PFSK-1 (cell line): ENCODE measurements around the gene TCP11L2.

Experiments
- FOXP2 ChIP-seq: optimal IDR thresholded peaks from 2 replicates; pipeline ENCODE3; 2011; ENCODE audit warnings: borderline replicate concordance, control low read depth, inconsistent platforms; ENCODE audit not compliant: insufficient read depth; ENCODE audit errors: extremely low read length, extremely low read depth
- POLR2AphosphoS5 ChIP-seq: IDR thresholded peaks from 2 replicates; pipeline ENCODE4 v1.6.1; 2012; ENCODE audit warnings: low read depth, mild to moderate bottlenecking, control low read depth, low read length, moderate library complexity
- SIN3A ChIP-seq: IDR thresholded peaks from 2 replicates; pipeline ENCODE4 v1.6.1; 2012; ENCODE audit warnings: mild to moderate bottlenecking, low read length, moderate library complexity, borderline replicate concordance; ENCODE audit not compliant: insufficient read depth
- TAF1 ChIP-seq: IDR thresholded peaks from 2 replicates; pipeline ENCODE4 v1.6.1; 2012; ENCODE audit warnings: low read length, control low read depth, borderline replicate concordance; ENCODE audit not compliant: insufficient read depth
- TF ChIP-seq, protein P1 (sequence below), 2 experiments: IDR thresholded peaks; 2 replicates each; pipeline versions ENCODE4 v1.6.1 to v1.8.0; 2011 to 2012; ENCODE audit warnings: low read depth in 2 of 2, low read length in 2 of 2, control low read depth in 1 of 2, inconsistent platforms in 1 of 2, mild to moderate bottlenecking in 1 of 2, moderate library complexity in 1 of 2; ENCODE audit not compliant: insufficient read depth in 1 of 2

DNA sequence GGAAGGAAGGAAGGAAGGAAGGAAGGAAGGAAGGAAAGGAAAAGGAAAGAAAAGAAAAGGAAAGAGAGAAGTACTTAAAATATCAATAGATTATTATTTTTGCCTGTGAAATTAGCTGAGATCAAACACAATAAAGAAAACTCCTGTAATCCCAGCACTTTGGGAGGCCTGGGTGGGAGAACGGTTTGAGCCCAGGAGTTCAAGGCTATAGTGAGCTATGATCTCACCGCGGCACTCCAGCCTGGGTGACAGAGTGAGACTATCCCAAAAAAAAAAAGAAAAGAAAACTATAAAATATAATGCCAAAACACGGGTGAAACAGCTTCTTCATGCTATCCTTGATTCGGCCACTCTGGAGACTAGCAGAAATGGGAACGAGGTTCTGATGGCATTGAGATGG, 28.5 kb upstream of the TCP11L2 start:
- TF ChIP-seq SIN3A (no peak), POLR2AphosphoS5 (no peak), TAF1 (no peak), FOXP2 (no peak)
- TF ChIP-seq, protein P1, sequence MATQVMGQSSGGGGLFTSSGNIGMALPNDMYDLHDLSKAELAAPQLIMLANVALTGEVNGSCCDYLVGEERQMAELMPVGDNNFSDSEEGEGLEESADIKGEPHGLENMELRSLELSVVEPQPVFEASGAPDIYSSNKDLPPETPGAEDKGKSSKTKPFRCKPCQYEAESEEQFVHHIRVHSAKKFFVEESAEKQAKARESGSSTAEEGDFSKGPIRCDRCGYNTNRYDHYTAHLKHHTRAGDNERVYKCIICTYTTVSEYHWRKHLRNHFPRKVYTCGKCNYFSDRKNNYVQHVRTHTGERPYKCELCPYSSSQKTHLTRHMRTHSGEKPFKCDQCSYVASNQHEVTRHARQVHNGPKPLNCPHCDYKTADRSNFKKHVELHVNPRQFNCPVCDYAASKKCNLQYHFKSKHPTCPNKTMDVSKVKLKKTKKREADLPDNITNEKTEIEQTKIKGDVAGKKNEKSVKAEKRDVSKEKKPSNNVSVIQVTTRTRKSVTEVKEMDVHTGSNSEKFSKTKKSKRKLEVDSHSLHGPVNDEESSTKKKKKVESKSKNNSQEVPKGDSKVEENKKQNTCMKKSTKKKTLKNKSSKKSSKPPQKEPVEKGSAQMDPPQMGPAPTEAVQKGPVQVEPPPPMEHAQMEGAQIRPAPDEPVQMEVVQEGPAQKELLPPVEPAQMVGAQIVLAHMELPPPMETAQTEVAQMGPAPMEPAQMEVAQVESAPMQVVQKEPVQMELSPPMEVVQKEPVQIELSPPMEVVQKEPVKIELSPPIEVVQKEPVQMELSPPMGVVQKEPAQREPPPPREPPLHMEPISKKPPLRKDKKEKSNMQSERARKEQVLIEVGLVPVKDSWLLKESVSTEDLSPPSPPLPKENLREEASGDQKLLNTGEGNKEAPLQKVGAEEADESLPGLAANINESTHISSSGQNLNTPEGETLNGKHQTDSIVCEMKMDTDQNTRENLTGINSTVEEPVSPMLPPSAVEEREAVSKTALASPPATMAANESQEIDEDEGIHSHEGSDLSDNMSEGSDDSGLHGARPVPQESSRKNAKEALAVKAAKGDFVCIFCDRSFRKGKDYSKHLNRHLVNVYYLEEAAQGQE (IDR thresholded peaks at IDR 0.05; ENCODE audit: insufficient read depth in 1 of 2, low read depth in 2 of 2, low read length in 2 of 2): no peak
